WTC11 (cell line): ENCODE data around the gene CRNKL1.

Experiments used
- CREB1 ChIP-seq: sonication (generic); formaldehyde crosslinking; IDR thresholded peaks from 2 replicates; pipeline ENCODE4 v1.8.0; 2023; ENCODE audit warnings: mild to moderate bottlenecking, missing genetic modification reagents
- TF ChIP-seq, protein P1 (sequence below): fragments of 200-600 bp; IDR thresholded peaks from 2 replicates; pipeline ENCODE4 v1.8.0; 2022; ENCODE audit warnings: antibody characterized with exemption
- TF ChIP-seq, protein P2 (sequence below): sonication (generic); formaldehyde crosslinking; IDR thresholded peaks from 2 replicates; pipeline ENCODE4 v1.8.0; 2022; ENCODE audit warnings: mild to moderate bottlenecking, missing genetic modification reagents
- TF ChIP-seq, protein P3 (sequence below): sonication (generic); formaldehyde crosslinking; conservative IDR thresholded peaks from 2 replicates; pipeline ENCODE4 v1.8.1; 2022; ENCODE audit warnings: mild to moderate bottlenecking, missing genetic modification reagents
- TF ChIP-seq, protein P4 (sequence below): sonication (generic); formaldehyde crosslinking; IDR thresholded peaks from 2 replicates; pipeline ENCODE4 v1.8.0; 2023; ENCODE audit warnings: missing genetic modification reagents, mild to moderate bottlenecking, borderline replicate concordance
- TF ChIP-seq, protein P5 (sequence below): sonication (generic); formaldehyde crosslinking; IDR thresholded peaks from 2 replicates; pipeline ENCODE4 v1.8.0; 2023; ENCODE audit warnings: missing genetic modification reagents

DNA sequence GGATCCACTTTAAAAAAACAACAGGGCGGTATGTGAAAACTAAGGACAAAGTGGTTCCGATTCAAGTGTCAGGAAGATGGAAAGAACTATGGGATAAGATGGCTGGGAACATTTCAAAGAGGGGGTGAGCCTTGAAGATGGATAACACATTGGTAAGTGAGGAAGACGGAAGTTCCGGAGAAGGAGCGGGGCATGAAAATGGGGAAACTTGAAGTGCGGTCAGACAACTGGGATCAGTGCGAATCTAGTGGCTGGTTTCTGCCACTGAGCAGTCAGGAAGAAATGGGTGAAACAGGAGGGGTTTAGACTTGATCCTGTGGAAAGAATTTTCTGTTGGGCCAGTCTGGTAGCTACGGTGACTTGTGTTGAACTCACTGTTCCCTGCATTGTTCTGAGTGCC lies 33.9 kb downstream of the CRNKL1 start:
- TF ChIP-seq, protein P1, sequence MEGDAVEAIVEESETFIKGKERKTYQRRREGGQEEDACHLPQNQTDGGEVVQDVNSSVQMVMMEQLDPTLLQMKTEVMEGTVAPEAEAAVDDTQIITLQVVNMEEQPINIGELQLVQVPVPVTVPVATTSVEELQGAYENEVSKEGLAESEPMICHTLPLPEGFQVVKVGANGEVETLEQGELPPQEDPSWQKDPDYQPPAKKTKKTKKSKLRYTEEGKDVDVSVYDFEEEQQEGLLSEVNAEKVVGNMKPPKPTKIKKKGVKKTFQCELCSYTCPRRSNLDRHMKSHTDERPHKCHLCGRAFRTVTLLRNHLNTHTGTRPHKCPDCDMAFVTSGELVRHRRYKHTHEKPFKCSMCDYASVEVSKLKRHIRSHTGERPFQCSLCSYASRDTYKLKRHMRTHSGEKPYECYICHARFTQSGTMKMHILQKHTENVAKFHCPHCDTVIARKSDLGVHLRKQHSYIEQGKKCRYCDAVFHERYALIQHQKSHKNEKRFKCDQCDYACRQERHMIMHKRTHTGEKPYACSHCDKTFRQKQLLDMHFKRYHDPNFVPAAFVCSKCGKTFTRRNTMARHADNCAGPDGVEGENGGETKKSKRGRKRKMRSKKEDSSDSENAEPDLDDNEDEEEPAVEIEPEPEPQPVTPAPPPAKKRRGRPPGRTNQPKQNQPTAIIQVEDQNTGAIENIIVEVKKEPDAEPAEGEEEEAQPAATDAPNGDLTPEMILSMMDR: no peak
- no peak for TF ChIP-seq CREB1
- TF ChIP-seq, protein P2, sequence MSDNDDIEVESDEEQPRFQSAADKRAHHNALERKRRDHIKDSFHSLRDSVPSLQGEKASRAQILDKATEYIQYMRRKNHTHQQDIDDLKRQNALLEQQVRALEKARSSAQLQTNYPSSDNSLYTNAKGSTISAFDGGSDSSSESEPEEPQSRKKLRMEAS (CRISPR knock-in tag): no peak
- TF ChIP-seq, protein P3, sequence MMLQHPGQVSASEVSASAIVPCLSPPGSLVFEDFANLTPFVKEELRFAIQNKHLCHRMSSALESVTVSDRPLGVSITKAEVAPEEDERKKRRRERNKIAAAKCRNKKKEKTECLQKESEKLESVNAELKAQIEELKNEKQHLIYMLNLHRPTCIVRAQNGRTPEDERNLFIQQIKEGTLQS (CRISPR knock-in tag): no peak
- TF ChIP-seq, protein P4, sequence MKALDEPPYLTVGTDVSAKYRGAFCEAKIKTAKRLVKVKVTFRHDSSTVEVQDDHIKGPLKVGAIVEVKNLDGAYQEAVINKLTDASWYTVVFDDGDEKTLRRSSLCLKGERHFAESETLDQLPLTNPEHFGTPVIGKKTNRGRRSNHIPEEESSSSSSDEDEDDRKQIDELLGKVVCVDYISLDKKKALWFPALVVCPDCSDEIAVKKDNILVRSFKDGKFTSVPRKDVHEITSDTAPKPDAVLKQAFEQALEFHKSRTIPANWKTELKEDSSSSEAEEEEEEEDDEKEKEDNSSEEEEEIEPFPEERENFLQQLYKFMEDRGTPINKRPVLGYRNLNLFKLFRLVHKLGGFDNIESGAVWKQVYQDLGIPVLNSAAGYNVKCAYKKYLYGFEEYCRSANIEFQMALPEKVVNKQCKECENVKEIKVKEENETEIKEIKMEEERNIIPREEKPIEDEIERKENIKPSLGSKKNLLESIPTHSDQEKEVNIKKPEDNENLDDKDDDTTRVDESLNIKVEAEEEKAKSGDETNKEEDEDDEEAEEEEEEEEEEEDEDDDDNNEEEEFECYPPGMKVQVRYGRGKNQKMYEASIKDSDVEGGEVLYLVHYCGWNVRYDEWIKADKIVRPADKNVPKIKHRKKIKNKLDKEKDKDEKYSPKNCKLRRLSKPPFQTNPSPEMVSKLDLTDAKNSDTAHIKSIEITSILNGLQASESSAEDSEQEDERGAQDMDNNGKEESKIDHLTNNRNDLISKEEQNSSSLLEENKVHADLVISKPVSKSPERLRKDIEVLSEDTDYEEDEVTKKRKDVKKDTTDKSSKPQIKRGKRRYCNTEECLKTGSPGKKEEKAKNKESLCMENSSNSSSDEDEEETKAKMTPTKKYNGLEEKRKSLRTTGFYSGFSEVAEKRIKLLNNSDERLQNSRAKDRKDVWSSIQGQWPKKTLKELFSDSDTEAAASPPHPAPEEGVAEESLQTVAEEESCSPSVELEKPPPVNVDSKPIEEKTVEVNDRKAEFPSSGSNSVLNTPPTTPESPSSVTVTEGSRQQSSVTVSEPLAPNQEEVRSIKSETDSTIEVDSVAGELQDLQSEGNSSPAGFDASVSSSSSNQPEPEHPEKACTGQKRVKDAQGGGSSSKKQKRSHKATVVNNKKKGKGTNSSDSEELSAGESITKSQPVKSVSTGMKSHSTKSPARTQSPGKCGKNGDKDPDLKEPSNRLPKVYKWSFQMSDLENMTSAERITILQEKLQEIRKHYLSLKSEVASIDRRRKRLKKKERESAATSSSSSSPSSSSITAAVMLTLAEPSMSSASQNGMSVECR (CRISPR knock-in tag): no peak
- TF ChIP-seq, protein P5, sequence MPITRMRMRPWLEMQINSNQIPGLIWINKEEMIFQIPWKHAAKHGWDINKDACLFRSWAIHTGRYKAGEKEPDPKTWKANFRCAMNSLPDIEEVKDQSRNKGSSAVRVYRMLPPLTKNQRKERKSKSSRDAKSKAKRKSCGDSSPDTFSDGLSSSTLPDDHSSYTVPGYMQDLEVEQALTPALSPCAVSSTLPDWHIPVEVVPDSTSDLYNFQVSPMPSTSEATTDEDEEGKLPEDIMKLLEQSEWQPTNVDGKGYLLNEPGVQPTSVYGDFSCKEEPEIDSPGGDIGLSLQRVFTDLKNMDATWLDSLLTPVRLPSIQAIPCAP: no peak
